ENCODE data around the gene SUN5.

Gene SUN5

DNA sequence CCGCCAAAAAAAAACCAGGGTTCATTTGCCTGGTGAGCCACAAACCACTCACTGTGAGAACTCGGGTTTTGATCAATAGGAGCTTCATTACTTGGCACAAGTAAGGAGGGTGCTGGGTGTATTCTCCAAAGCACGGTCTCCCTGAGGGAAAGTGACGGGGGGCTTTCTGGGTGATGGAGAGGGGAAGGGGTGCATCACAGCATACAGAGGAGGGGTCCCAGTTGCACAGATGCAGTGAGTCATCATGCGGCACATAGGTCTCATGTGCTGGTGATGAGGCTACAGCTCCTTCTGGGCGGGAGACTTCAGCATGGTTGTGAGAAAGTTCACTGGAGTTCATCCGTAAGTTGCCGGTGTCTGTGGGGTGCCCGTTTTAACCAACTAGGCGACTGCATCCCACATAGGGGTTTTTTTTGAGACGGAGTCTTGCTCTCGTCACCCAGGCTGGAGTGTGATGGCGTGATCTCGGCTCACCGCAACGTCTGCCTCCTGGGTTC lies 36.2 kb downstream of the SUN5 start:
- no peak overlapping the region for H3K4me3 ChIP-seq (replicated peaks in 1 of 2; ENCODE audit: low read depth in 2 of 2, low read length in 2 of 2)
- no peak for DNase-seq (ENCODE audit: low read depth in 2 of 2)
- TF ChIP-seq, protein P1, sequence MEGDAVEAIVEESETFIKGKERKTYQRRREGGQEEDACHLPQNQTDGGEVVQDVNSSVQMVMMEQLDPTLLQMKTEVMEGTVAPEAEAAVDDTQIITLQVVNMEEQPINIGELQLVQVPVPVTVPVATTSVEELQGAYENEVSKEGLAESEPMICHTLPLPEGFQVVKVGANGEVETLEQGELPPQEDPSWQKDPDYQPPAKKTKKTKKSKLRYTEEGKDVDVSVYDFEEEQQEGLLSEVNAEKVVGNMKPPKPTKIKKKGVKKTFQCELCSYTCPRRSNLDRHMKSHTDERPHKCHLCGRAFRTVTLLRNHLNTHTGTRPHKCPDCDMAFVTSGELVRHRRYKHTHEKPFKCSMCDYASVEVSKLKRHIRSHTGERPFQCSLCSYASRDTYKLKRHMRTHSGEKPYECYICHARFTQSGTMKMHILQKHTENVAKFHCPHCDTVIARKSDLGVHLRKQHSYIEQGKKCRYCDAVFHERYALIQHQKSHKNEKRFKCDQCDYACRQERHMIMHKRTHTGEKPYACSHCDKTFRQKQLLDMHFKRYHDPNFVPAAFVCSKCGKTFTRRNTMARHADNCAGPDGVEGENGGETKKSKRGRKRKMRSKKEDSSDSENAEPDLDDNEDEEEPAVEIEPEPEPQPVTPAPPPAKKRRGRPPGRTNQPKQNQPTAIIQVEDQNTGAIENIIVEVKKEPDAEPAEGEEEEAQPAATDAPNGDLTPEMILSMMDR (IDR thresholded peaks at IDR 0.05; ENCODE audit: low read depth, low read length), result no peak

DNA sequence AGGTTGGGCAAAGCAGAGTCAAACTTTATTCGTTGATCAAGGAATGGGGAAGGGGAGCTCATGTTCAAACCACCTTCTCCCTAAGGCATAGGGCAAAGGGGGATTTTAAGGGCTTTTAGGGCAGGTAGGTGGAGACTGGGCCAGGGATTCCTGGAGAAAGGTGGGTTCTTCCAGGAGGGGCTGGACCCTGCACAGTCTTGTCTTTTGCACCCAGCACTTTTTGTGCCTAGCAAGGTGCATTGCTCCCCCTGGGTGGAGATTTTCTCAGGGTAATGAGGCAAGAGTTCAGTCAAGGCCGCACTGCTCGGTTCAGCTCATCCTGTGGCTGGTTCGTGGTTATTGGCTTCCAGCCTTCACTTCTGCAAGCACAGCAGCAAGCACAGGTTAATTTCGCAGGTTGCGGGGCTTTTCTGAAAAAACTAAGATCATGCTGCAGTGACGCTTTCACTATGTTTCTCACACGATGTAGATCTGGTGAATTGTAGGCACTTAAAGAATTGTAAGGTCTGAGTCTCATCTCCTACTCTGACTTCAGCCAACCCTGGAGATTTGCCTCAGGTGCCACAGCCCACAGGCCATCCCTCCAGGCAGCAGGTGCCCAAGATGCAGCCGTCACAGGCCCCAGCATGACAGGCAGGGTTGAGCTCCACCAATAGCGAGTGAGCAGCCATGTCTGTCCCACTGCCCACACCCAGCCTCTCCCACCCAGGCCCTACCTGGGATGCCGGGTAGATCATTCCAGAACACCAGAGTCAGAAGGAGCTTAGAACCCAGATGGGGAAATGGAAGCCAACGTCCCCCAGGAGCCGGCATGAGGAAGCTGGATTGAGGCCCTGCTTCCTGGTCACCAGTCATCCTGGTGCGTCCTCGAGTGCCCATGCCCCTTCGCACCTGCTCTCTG lies 37.1 kb downstream of the SUN5 start:
- DNase-seq (ENCODE audit: low read depth in 2 of 2), result no peak
- TF ChIP-seq, protein P1 (IDR thresholded peaks at IDR 0.05; ENCODE audit: low read depth, low read length), result no peak

DNA sequence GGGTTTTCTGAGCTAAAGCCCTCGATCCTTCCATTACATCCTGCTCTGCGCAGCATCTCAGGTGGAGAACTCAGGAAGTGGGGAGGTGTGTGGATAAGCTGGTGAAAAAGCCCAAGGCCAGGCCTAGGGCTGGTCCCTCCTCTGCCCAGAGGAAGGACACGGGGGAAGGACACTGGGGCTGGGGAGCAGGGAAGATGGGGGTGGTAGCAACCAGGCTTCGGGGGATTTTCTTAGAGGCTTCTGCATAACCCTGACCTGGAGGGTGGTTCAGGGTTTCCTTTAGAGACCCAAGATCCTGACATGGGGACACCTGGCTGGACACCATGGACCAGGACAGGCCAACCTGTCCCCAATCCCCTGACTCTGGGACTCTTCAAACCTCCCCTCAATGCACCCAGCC lies 37.9 kb downstream of the SUN5 start:
- TF ChIP-seq, protein P1 (IDR thresholded peaks at IDR 0.05; ENCODE audit: low read depth, low read length), result no peak
- H3K4me3 ChIP-seq (replicated peaks in 1 of 2; ENCODE audit: low read depth in 2 of 2, low read length in 2 of 2), result no peak overlapping the region
- no peak for DNase-seq (ENCODE audit: low read depth in 2 of 2)

More for the DNA sequence above, 37.1 kb downstream of the SUN5 start:
- no peak overlapping the region for H3K4me3 ChIP-seq (replicated peaks in 1 of 2; ENCODE audit: low read depth in 2 of 2, low read length in 2 of 2)

DNA sequence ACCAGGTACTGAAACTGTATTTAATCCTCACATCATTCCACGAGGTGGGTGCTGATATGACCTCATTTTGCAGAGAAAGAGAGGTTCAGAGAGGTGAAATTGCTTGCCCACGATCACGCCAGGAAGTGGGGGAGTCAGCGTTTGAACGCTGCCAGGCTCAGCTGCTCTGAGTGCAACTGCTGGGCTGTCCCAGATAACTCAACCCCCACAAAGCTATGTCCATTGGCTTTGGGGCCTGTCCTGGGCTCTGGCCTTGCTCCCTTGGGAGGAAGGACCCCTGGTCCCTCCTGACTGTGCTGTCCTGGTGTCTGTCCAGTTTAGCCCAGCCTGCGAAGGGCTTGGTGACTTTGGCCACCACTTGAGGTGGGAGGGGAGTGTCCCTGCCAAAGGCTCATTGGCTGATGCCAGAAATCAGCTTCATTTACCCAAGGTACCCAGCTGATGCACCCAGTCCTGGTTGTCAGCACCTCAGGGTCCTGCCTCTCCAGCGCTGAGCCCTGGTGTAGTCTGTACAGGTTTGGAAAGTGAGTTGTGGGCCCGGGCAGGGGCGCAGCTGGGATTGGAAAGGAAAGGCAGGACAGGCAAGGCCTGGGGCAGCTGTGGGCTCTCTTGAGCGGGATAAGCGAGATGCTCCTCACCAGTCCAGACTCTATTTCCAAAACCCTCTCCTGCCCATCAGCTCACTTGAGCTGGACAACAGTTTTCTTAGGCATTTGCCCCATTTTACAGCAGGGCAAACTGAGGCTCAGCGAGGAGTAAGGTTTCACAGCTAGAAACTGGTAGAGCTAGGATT lies 38.5 kb downstream of the SUN5 start:
- DNase-seq (ENCODE audit: low read depth in 2 of 2), result no peak
- no peak overlapping the region for H3K4me3 ChIP-seq (replicated peaks in 1 of 2; ENCODE audit: low read depth in 2 of 2, low read length in 2 of 2)
- TF ChIP-seq, protein P1 (IDR thresholded peaks at IDR 0.05; ENCODE audit: low read depth, low read length), result no peak

DNA sequence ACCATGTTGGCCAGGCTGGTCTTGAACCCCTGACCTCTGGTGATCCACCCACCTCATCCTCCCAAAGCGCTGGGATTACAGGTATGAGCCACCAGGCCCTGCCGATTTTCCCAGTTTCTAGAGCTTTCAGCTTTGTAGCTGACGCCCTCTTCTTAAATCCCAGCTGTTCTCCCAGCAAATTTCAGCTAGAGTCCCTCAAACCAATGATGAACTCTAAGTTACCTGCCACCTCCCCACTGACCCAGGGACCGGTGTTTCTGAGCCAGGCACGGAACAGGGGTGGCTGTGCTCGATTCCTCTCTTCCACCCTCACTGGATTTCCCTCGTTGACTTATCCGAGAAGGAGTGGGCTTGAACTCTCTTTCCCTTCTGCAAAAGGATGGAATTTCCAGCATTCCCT lies 39.1 kb downstream of the SUN5 start:
- TF ChIP-seq, protein P1 (IDR thresholded peaks at IDR 0.05; ENCODE audit: low read depth, low read length), result no peak
- H3K4me3 ChIP-seq (replicated peaks in 1 of 2; ENCODE audit: low read depth in 2 of 2, low read length in 2 of 2), result no peak overlapping the region
- DNase-seq (ENCODE audit: low read depth in 2 of 2), result no peak

DNA sequence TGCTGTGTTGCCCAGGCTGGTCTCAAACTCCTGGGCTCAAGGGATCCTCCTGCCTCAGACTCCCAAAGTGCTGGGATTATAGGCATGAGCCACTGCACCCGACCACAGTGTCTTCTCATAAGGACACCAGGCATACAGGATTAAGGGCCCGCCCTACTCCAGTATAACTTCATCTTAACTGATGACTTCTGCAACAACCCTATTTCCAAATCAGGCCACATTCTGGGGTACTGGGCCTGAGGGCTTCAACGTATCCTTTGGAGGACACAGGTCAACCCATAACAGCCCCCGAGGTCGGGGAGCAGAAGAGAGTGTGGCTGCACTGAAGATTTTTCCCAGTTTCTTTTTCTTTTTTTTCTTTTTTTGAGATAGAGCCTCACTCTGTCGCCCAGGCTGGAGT lies 39.7 kb downstream of the SUN5 start:
- TF ChIP-seq, protein P1 (IDR thresholded peaks at IDR 0.05; ENCODE audit: low read depth, low read length), result no peak
- DNase-seq (ENCODE audit: low read depth in 2 of 2), result no peak
- no peak overlapping the region for H3K4me3 ChIP-seq (replicated peaks in 1 of 2; ENCODE audit: low read depth in 2 of 2, low read length in 2 of 2)
